SHP77 (cell line): ENCODE results near the gene PNPT1.
"Not testable (repeated sequence)": the region's sequence is repeated elsewhere in the genome, so short reads cannot be mapped to it uniquely, and the experiment has no call there.

Experiments used
- DNase-seq, 2 experiments: peaks; one replicate each; lab custom pipeline; 2025; lab: John Stamatoyannopoulos, UW

Gene PNPT1

DNA sequence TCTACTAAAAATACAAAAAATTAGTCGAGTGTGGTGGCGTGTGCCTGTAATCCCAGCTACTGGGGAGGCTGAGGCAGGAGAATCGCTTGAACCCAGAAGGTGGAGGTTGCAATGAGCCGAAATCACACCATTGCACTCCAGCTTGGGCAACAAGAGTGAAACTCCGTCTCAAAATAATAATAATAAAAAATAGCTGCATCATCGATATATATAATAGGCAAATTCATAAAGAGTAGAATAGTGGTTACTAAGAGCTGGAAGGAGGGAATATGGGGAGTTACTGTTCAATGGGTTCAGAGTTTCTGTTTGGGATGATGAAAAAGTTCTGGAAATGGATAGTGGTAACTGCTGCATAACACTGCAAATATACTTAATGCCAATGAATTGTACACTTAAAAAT lies 96.8 kb downstream of the PNPT1 start:
- DNase-seq, result not testable (repeated sequence)

- DNase-seq, result no peak
Measured at GRCh38 chr2:55595536-55595935, 98.1 kb downstream of the PNPT1 start.

DNA sequence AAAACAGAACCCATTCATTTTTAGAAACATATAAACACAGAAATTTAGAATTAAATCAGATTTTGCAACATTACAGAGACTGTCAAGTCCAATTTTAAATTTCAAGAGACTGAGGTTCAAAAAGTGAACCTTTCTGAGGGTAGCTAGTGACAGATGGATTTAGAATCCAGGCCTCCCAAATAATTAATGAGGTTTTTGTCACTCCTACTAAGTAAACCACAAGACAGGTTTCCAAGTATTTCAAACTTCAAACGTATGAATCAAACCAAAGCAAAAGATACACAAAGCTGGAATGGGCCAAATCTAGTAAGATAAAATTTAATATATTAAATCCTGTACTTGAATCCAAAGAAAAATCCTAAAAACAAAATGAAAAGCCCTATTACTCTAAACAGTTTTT lies 101.5 kb downstream of the PNPT1 start:
- DNase-seq, result no peak

DNA sequence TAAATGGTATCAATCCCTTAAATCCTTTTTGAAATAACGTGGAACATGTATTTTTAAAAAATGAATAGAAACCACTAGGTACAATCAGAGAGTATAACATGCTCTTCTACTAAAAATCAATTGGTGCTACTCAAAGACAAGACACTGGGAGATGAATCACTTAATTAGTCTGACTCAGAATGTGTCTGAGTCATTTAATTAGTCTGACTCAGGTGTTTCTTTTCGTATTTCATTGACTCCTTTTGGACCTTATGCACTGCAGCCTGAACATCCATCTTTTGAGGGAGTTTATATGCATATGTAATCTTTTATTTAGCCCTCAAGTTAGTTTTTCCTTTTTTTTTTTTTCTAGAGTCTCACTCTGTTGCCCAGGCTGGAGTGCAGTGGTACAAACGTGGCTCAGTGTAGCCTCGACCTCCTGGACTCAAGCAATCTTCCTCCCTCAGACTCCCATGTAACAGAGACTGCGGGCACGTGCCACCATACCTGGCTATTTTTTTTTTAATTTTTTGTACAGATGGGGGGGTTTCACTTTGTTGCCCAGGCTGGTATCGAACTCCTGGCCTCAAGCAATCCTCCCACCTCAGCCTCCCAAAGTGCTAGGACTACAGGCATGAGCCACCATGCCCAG lies 102.7 kb downstream of the PNPT1 start:
- DNase-seq, result no peak

GRCh38 chr2:55585451-55586080 lies 108.1 kb downstream of the PNPT1 start:
- no peak for DNase-seq
